GM18868 (cell line): ENCODE data around the gene CHMP3.
"Not testable (repeated sequence)": the region's sequence is repeated elsewhere in the genome, so short reads cannot be mapped to it uniquely, and the experiment has no call there.

Source experiments
- ATAC-seq: cut with Tn5 transposase; IDR thresholded peaks from one replicate; pipeline ENCODE4 v1.9.1; 2021; ENCODE audit warnings: mild to moderate bottlenecking, moderate library complexity; ENCODE audit not compliant: unreplicated experiment

The CHMP3 gene

GRCh38 chr2:86562922-86563649 lies at the start of gene CHMP3:
TSS of gene CHMP3 (minus strand) at chr2:86563443. CDS start at chr2:86563348, 95 bp downstream.
- ATAC-seq = peak; percentile 90

DNA sequence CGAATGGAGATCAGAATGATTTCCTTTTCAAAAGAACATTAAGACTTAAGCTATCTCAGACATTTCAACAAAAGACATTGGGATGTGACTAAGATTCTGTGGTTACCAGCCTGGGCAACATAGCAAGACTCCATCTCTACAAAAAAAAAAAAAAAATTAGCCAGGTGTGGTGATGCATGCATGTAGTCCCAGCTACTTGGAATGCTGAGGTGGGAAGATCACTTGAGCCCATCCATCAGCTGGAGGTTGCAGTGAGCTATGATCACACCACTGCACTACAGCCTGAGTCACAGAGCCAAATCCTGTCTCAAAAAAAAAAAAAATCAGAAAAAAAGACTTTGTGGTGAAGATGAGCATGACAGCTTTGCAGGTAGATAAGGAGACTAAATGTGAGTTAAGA lies 47.6 kb upstream of the CHMP3 start:
- ATAC-seq = no peak

DNA sequence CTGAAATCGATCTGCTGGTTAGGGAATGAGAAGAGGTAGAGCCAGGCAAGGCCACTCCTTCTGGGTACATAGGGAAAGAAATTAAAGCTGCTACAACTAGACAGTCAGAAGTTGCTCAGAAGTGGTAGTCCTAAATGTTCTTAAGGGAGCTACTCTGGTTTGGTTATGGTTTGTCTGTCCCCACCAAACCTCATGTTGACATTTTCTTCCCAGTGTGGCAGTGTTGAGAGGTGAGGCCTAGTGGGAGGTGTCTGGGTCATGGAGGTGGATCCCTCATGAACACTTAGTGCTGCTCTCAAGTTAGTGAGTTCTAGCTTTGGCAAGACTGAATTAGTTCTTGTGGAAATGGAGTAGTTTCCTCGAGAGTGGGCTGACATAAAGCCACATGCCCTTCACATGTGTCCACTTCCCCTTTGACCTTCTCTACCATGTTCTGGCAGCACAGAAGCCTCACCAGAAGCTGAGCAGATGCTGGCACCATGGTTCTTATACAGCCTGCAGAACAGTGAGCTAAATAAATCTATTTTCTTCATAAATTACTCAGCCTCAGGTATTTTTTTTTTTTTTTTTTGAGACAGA lies 45.7 kb upstream of the CHMP3 start:
- ATAC-seq = no peak

- no peak for ATAC-seq
Observed at GRCh38 chr2:86603905-86604304, 40.7 kb upstream of the CHMP3 start.

DNA sequence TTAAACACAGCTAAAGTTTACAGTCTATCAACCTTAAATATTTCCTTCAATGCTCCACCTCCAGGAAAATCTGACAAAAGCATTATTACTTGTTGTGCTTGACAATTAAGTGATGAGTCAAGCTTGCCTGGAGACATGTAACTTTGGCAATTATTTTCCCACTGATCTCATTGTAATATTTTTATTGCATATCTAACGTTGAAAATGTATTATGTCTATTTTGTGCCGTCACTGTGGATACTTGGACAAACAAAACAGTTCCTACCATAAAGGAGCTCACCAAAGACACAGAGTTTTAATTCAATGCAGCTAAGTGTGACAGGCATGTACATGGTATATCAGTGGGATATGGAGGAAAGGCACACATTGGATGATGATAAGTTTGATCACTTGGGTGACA lies 35.7 kb upstream of the CHMP3 start:
- no peak for ATAC-seq

DNA sequence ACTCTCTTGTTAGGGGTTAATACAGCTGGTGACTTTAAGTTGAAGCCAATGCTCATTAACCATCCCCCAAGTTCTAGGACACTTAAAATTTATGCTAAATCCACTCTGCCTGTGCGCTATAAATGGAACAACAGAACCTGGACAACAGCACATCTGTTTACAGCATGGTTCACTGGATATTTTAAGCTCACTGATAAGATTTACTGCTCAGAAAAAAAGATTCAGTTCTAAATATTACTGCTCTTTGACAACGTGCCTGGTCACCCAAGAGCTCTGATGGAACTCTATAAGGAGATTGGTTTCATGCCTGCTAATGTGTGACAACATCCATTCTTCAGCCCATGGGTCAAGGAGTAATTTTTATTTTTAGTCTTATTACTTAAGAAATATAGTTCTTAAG lies 32.9 kb upstream of the CHMP3 start:
- ATAC-seq = no peak

DNA sequence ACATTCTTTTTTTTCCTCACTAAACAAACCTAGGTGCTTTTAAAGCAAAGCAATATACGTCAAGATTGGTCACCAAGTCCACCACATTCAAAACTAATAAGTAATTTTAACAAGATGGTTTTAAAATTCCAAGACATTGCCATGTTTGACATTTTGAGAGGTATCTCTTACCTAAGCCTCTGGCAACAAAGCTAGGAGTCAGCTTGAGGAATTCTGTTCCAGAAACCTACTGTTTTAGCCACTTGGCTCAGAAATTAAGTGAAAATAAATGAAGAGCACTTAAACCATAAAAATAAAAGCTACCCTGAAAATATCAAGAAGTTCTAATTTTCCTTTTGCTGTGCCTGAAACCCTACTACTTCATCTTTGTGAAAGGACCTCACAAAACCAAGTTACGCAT lies 30.0 kb upstream of the CHMP3 start:
- ATAC-seq = no peak

DNA sequence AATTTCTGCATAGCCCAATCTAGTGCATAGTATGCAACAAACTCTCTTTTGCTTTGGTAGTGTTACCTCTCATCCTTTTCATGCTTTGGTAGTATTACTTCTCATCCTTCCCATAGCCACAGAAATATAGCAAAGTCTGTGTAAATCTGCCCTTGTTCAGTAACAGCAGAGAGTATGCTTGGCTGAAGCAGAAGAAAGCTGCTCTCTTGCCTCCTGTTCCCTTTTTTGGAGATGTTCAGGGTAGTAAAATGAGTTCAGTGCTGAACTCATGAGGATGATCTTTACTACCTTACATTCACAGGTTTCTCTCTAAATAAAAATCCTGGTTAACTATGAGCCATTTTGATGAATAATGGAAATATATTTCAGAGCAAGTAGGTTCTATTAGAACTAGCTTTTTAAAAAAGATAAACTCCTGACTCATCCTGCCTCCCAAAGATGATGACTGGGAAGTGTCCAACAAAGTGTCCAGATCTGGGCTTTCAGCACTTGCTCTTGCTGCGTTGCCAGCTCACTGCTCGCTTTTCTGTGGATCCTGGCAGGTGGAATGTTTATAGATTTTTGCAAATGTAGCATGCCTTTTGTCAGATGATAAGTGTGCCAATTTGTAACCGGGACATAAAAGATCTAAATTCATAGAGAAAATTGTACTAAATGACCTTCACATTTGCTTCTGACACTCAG lies 29.4 kb upstream of the CHMP3 start:
- no peak for ATAC-seq

- not testable (repeated sequence) for ATAC-seq
Observed at GRCh38 chr2:86589701-86590100, 26.5 kb upstream of the CHMP3 start.

- peak; percentile 88 for ATAC-seq
Observed at GRCh38 chr2:86584151-86584913, 21.1 kb upstream of the CHMP3 start.

- ATAC-seq = no peak
Observed at GRCh38 chr2:86580560-86580959, 17.3 kb upstream of the CHMP3 start.

DNA sequence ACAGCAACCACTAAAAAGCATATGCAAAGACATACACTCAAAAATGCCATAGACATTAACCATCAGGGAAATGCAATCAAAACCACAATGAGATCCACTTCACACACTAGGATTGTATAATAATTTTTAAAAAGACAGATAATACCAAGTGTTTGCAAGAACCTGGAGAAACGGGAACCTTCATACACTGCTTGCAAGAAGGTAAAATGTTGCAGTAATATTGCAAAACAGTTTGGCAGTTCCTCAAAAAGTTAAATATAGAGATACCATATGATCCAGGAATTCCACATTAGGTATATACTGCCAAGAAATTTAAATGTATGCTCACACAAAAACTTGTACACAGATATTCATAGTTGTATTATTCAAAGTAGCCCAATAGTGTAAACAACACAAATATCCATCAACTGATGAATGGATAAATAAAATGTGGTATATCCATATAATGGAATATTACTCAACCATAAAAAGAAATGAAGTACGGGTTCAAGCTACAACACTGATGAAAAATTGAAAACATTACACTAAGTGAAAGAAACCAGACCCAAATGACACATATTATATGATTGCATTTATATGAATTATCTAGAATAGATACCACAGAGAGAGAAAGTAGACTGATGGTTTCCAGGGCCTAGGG lies 14.7 kb upstream of the CHMP3 start:
- no peak for ATAC-seq

DNA sequence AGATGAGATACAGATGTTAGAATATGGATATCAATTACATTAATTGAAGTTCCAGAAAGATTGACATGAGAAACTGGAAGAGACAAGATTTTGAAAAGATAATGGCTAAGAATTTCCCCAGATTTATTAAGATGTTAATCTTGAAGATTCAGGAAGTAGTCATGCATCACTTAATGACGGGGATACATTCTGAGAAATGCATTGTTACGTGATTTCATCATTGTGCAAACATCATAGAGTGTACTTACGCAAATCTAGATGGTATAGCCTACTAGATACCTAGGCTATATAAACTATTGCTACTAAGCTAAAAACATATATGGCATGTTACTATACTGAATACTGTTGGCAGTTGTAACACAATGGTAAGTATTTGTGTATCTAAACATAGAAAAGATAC lies 6.8 kb upstream of the CHMP3 start:
- no peak for ATAC-seq

- ATAC-seq = no peak
Observed at GRCh38 chr2:86566821-86567190, 3.6 kb upstream of the CHMP3 start.

DNA sequence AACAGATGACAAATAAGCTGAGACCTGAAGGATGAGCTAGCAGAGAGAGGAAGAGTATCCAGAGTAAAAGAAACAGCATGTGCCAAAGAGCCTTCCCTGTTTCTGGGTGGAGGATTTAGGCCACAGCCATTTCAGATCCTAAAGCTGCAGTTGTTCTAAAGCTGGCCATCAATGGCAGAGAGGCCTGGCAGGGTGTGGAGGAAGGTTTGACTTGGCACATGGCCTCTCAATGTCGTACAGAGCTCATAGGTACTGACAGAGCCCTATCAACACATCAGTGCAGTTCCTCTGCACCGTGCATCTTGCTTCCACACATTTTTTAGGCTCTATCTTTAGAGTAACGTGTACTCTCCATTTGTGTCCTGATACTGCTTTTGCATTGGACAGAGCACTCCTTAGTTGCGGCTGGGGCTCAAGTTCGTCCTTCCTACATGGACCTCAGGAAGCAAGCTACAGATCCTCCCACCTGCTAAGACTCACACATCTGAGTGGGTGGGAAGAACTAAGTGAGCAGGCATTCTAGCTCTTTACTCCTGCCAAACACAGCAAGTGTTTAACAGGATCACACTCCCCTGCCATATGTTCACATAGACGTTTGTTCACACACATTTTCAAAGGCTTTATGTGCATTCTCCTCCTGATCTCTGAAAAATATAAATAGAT lies 3.0 kb upstream of the CHMP3 start:
- no peak for ATAC-seq

DNA sequence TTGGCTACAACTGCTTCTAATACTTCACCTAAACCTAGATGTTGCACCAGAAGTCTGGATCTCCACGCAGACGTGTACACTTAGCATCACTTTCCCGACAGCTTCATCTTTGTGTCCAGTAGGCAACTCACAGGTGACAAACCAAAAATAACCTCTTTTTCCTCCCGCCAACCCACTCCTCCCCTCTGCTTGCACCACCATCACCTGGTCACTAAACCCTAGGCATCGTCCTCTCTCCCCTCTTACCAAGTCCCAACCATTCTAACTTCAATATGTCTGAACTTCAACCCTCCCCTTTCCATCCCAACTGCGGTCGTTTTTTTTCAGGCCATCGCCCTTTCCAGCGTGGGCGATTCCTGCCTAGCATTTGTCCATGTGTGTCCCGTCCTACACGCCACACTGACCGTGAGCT lies 413 bp upstream of the CHMP3 start:
- ATAC-seq = no peak

DNA sequence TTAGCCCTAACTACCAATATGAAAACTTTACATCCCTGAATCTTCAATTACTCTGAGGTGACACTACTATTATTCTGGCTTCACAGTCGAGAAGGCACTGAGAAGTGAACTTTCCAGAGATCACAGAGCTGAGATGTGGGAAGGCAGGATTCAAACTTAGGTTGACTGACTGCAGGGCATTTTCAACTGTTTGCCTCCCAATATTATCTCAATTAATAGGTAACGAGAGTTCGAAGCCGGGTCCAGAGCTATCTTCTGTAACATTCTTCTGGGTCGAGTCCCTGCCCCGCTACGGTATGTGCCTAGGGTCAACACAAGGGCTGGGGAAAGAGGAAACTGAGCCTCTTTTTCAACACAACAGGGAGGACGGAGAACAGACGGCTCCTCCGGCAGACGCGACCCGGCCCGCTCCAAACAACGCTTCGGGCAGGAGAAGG lies 740 bp downstream of the CHMP3 start:
- no peak for ATAC-seq

GRCh38 chr2:86557836-86558235 lies 5.4 kb downstream of the CHMP3 start:
- ATAC-seq = no peak

GRCh38 chr2:86556508-86556907 lies 6.7 kb downstream of the CHMP3 start:
- no peak for ATAC-seq

- no peak for ATAC-seq
Observed at GRCh38 chr2:86552889-86553288, 10.4 kb downstream of the CHMP3 start.
